Measurements from ENCODE around the gene PDIA6.

DNA sequence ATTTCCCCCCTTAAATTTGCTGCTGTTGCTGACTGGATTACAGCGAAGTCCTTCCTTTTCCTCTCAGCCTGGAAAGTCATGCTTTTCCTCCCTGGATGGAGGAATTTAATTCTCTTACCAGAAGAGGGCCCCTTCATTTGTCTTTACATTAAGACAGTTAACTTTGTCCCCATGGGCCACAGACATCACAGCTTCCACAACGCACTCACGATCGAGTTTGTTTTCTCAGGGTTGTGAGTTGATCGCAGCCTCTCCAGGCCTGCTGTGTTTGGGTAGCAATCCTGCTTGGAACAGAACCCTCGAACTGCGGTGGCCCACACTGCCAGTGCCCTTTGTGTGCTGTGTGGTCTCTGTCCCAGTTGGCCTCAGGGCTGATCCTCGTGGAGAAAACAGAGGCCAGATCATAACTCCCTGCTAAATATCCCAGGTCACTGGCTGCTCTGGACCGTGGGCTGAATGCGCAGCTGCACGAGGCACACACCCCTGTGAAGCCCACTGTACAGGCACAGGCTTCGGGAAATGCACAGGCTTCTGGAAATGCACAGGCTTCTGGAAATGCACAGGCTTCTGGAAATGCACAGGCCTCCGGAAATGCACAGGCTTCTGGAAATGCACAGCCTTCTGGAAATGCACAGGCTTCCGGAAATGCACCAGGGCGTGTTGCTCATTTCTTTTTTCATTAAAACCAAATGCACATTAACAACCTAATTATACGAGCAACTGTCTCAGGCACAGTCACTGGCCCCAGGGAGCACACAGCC is 2.2 kb upstream of the PDIA6 start:
- TF ChIP-seq, protein P1, sequence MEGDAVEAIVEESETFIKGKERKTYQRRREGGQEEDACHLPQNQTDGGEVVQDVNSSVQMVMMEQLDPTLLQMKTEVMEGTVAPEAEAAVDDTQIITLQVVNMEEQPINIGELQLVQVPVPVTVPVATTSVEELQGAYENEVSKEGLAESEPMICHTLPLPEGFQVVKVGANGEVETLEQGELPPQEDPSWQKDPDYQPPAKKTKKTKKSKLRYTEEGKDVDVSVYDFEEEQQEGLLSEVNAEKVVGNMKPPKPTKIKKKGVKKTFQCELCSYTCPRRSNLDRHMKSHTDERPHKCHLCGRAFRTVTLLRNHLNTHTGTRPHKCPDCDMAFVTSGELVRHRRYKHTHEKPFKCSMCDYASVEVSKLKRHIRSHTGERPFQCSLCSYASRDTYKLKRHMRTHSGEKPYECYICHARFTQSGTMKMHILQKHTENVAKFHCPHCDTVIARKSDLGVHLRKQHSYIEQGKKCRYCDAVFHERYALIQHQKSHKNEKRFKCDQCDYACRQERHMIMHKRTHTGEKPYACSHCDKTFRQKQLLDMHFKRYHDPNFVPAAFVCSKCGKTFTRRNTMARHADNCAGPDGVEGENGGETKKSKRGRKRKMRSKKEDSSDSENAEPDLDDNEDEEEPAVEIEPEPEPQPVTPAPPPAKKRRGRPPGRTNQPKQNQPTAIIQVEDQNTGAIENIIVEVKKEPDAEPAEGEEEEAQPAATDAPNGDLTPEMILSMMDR (conservative IDR thresholded peaks at IDR 0.05; ENCODE audit: low read depth, low read length), result peak; percentile 37
- no peak for TF ChIP-seq EZH2 (IDR thresholded peaks at IDR 0.05; ENCODE audit: borderline replicate concordance, low read depth, low read length, poor library complexity, severe bottlenecking)

Data from A673 (cell line).